H1 (cell line): ENCODE measurements around the gene ITPR1. TPM values are rescaled to one million over a fixed set of nuclear protein-coding genes. Genes with fewer than 3 reads are reported as not detected.

Source experiments
- CTCF ChIA-PET: fragments of 300-600 bp; sonication (Branson Sonifier 250); formaldehyde crosslinking; loops from one replicate; lab custom pipeline; 2021; ENCODE audit not compliant: partially characterized antibody; lab: Charles Lee
- POLR2A ChIA-PET: fragments of 300-600 bp; sonication (Branson Sonifier 250); formaldehyde crosslinking; loops from one replicate; lab custom pipeline; 2021; ENCODE audit warnings: inconsistent platforms; ENCODE audit not compliant: partially characterized antibody; lab: Charles Lee
- DNase-seq, 2 experiments: peaks; one replicate each; pipeline versions ENCODE4 v3.0.0 to v3.0.0-alpha.2; 2010 to 2022; ENCODE audit warnings: low spot score in 2 of 2, low read depth in 1 of 2, mixed read lengths in 1 of 2
- FAIRE-seq: peaks from 2 replicates; lab custom pipeline; 2011; peaks lifted over from hg19 to GRCh38; lab: Jason Lieb, UNC
- H2AFZ ChIP-seq: 2 replicates; pipeline ENCODE4 v1.8.1; 2012; ENCODE audit warnings: low read length, inconsistent platforms
- H2AK5ac ChIP-seq: 2 replicates; pipeline ENCODE4 v1.6.1; 2013; ENCODE audit warnings: low read depth, low read length
- H2BK120ac ChIP-seq: replicated peaks from 2 replicates; pipeline ENCODE3; 2013; ENCODE audit warnings: low read depth, low read length, inconsistent platforms
- H2BK12ac ChIP-seq: 2 replicates; pipeline ENCODE4 v1.6.1; 2013; ENCODE audit warnings: low read depth, low read length
- H2BK15ac ChIP-seq: 2 replicates; pipeline ENCODE4 v1.6.1; 2013; ENCODE audit warnings: low read length
- H2BK20ac ChIP-seq: 2 replicates; pipeline ENCODE4 v1.6.1; 2013; ENCODE audit warnings: low read length
- H2BK5ac ChIP-seq: 2 replicates; pipeline ENCODE4 v1.6.1; 2013; ENCODE audit warnings: low read depth, low read length
- H3K14ac ChIP-seq: 2 replicates; pipeline ENCODE4 v1.6.1; 2013; ENCODE audit warnings: inconsistent platforms; ENCODE audit not compliant: insufficient read length
- H3K18ac ChIP-seq: 2 replicates; pipeline ENCODE4 v1.6.1; 2013; ENCODE audit warnings: low read length; ENCODE audit errors: extremely low read depth
- H3K23ac ChIP-seq: 2 replicates; pipeline ENCODE4 v1.6.1; 2013; ENCODE audit warnings: inconsistent platforms; ENCODE audit not compliant: insufficient read length
- H3K23me2 ChIP-seq: 2 replicates; pipeline ENCODE4 v1.6.1; 2013; ENCODE audit warnings: low read depth, low read length
- H3K27ac ChIP-seq: 2 replicates; pipeline ENCODE4 v1.6.1; 2011; ENCODE audit warnings: low read depth, low read length, inconsistent platforms
- H3K27me3 ChIP-seq, 4 experiments: replicated peaks in 1 of 4; 1 replicate in 1 of 4; 2 replicates in 3 of 4; pipeline versions ENCODE4 v1.6.1 to v1.8.1; 2011 to 2013; ENCODE audit warnings: low read length in 3 of 4, mild to moderate bottlenecking in 3 of 4, inconsistent platforms in 2 of 4, mixed read lengths in 2 of 4, moderate library complexity in 1 of 4; ENCODE audit not compliant: control insufficient read depth in 3 of 4, insufficient read depth in 3 of 4; ENCODE audit errors: extremely low read depth in 1 of 4
- H3K36me3 ChIP-seq, 4 experiments: 2 replicates each; pipeline versions ENCODE4 v1.6.1 to v1.8.1; 2011 to 2013; ENCODE audit warnings: mild to moderate bottlenecking in 4 of 4, low read length in 3 of 4, moderate library complexity in 2 of 4, control low read depth in 1 of 4, inconsistent platforms in 1 of 4; ENCODE audit not compliant: insufficient read depth in 4 of 4, control insufficient read depth in 2 of 4
- H3K4ac ChIP-seq: replicated peaks from 2 replicates; pipeline ENCODE3; 2013; ENCODE audit warnings: low read length, low read depth, mixed read lengths, inconsistent platforms; ENCODE audit not compliant: insufficient read length
- H3K4me1 ChIP-seq, 4 experiments: replicated peaks in 1 of 4; 1 replicate in 1 of 4; 2 replicates in 3 of 4; pipeline versions ENCODE4 v1.6.1 to v1.8.1; 2011 to 2013; ENCODE audit warnings: low read length in 3 of 4, inconsistent platforms in 2 of 4, mixed read lengths in 1 of 4; ENCODE audit not compliant: insufficient read depth in 4 of 4, control insufficient read depth in 3 of 4
- H3K4me2 ChIP-seq, 2 experiments: 2 replicates each; pipeline versions ENCODE4 v1.6.1 to v1.8.1; 2011 to 2013; ENCODE audit warnings: low read depth in 2 of 2, low read length in 2 of 2, control low read depth in 1 of 2, inconsistent platforms in 1 of 2, mild to moderate bottlenecking in 1 of 2; ENCODE audit not compliant: insufficient read depth in 1 of 2
- H3K4me3 ChIP-seq, 4 experiments: fragments of 200-600, 300-600 bp in 1 of 4; sonication (generic), shearing (Covaris generic), sonication (Bioruptor Twin) in 1 of 4; 2 replicates each; pipeline versions ENCODE4 v1.5.1 to v1.8.1; 2011 to 2016; ENCODE audit warnings: low read length in 4 of 4, low read depth in 3 of 4, control low read depth in 2 of 4, inconsistent platforms in 2 of 4, mild to moderate bottlenecking in 2 of 4, mixed read lengths in 1 of 4, moderate library complexity in 1 of 4; ENCODE audit not compliant: insufficient read depth in 2 of 4; ENCODE audit errors: extremely low read depth in 1 of 4
- H3K56ac ChIP-seq: replicated peaks from 2 replicates; pipeline ENCODE3; 2013; ENCODE audit warnings: low read depth, mild to moderate bottlenecking, mixed read lengths, low read length, inconsistent platforms; ENCODE audit not compliant: insufficient read length
- H3K79me1 ChIP-seq: 2 replicates; pipeline ENCODE4 v1.6.1; 2013; ENCODE audit warnings: low read depth, low read length, control low read depth
- H3K79me2 ChIP-seq, 2 experiments: 2 replicates each; pipeline versions ENCODE4 v1.6.1 to v1.8.1; 2012 to 2013; ENCODE audit warnings: low read length in 2 of 2, mild to moderate bottlenecking in 2 of 2, inconsistent platforms in 1 of 2; ENCODE audit not compliant: insufficient read depth in 2 of 2, control insufficient read depth in 1 of 2
- H3K9ac ChIP-seq, 4 experiments: replicated peaks in 1 of 4; 1 replicate in 1 of 4; 2 replicates in 3 of 4; pipeline versions ENCODE4 v1.6.1 to v1.8.1; 2011 to 2013; ENCODE audit warnings: low read depth in 3 of 4, low read length in 3 of 4, control low read depth in 2 of 4, mild to moderate bottlenecking in 2 of 4, moderate library complexity in 2 of 4, inconsistent platforms in 1 of 4; ENCODE audit errors: extremely low read depth in 1 of 4
- H3K9me3 ChIP-seq, 2 experiments: 2 replicates each; pipeline versions ENCODE4 v1.6.1 to v1.8.1; 2012 to 2013; ENCODE audit warnings: mild to moderate bottlenecking in 2 of 2, moderate library complexity in 2 of 2, control low read depth in 1 of 2, inconsistent platforms in 1 of 2, low read depth in 1 of 2, low read length in 1 of 2, mixed read lengths in 1 of 2; ENCODE audit not compliant: insufficient read depth in 2 of 2
- H4K20me1 ChIP-seq, 2 experiments: replicated peaks in 1 of 2; 2 replicates each; pipeline versions ENCODE3 to v1.8.1; 2011 to 2013; ENCODE audit warnings: inconsistent platforms in 2 of 2, low read length in 2 of 2, mild to moderate bottlenecking in 1 of 2; ENCODE audit not compliant: insufficient read depth in 2 of 2, control insufficient read depth in 1 of 2
- H4K5ac ChIP-seq: 2 replicates; pipeline ENCODE4 v1.6.1; 2013; ENCODE audit warnings: low read length, low read depth, mixed read lengths, inconsistent platforms; ENCODE audit not compliant: insufficient read length
- H4K8ac ChIP-seq: 2 replicates; pipeline ENCODE4 v1.8.0; 2013; ENCODE audit warnings: mild to moderate bottlenecking, moderate library complexity, low read length, inconsistent platforms; ENCODE audit not compliant: insufficient read depth; ENCODE audit errors: extremely low read depth
- H4K91ac ChIP-seq: replicated peaks from 2 replicates; pipeline ENCODE3; 2013; ENCODE audit warnings: low read length, mixed read lengths, inconsistent platforms; ENCODE audit not compliant: insufficient read length
- ATF2 ChIP-seq: IDR thresholded peaks from 2 replicates; pipeline ENCODE4 v1.6.1; 2012; ENCODE audit warnings: low read length, inconsistent platforms
- BCL11A ChIP-seq, 2 experiments: IDR thresholded peaks; one replicate each; pipeline ENCODE4 v1.6.1; 2011; ENCODE audit warnings: low read depth in 2 of 2, low read length in 2 of 2, mild to moderate bottlenecking in 2 of 2
- CHD1 ChIP-seq: IDR thresholded peaks from 2 replicates; pipeline ENCODE4 v1.6.1; 2012; ENCODE audit warnings: low read depth, low read length, improper control_type of control experiment
- EGR1 ChIP-seq: IDR thresholded peaks from 2 replicates; pipeline ENCODE4 v1.6.1; 2011; ENCODE audit warnings: low read depth, low read length, borderline replicate concordance
- EP300 ChIP-seq, 2 experiments: IDR thresholded peaks; 1 replicate in 1 of 2; 2 replicates in 1 of 2; pipeline ENCODE4 v1.6.1; 2011 to 2012; ENCODE audit warnings: low read depth in 2 of 2, low read length in 2 of 2, mild to moderate bottlenecking in 2 of 2, borderline replicate concordance in 1 of 2, inconsistent platforms in 1 of 2, moderate library complexity in 1 of 2
- JUND ChIP-seq: IDR thresholded peaks from 2 replicates; pipeline ENCODE4 v1.6.1; 2011; ENCODE audit warnings: mild to moderate bottlenecking, improper control_type of control experiment, low read length
- KDM1A ChIP-seq: fragments of 200-600, 300-600 bp; sonication (generic); IDR thresholded peaks from 2 replicates; pipeline ENCODE4 v1.7.1; 2016; ENCODE audit warnings: mild to moderate bottlenecking, low read length, borderline replicate concordance
- SP1 ChIP-seq: IDR thresholded peaks from 2 replicates; pipeline ENCODE4 v1.6.1; 2011; ENCODE audit warnings: low read depth, low read length
- TBP ChIP-seq: IDR thresholded peaks from 2 replicates; pipeline ENCODE4 v1.6.1; 2011; ENCODE audit warnings: low read depth, low read length, improper control_type of control experiment
- TCF12 ChIP-seq: IDR thresholded peaks from 2 replicates; pipeline ENCODE4 v1.6.1; 2011; ENCODE audit warnings: low read depth, mild to moderate bottlenecking, low read length
- WGBS, 2 experiments: shearing (Covaris generic) in 1 of 2; methylation state at CpG; one replicate each; pipeline versions ENCODE4 v1.1.6 to v1.1.7; 2013 to 2015; ENCODE audit warnings: low lambda C conversion rate in 2 of 2, mixed read lengths in 2 of 2, inconsistent platforms in 1 of 2, low coverage in 1 of 2, missing lambda C conversion rate in 1 of 2; ENCODE audit not compliant: insufficient replicate concordance in 2 of 2, insufficient coverage in 1 of 2, insufficient read length in 1 of 2; ENCODE audit errors: extremely low coverage in 1 of 2, missing lambda C conversion rate in 1 of 2; 5-methylcytosine and 5-hydroxymethylcytosine counted together
- polyA plus RNA-seq, 7 experiments: library from polyadenylated mRNA; depleted of rRNA in 3 of 7; stranded (reverse) in 5 of 7; unstranded in 2 of 7; fragments of >200 nt in 5 of 7; fragments of 200-250 nt in 2 of 7; gene quantifications; 1 replicate in 5 of 7; 2 replicates in 1 of 7; 4 replicates in 1 of 7; pipeline versions ENCODE4 v1.2.1 to v1.2.3, GENCODE V29; 2011 to 2013; ENCODE audit warnings: missing spikeins in 2 of 7, mixed read lengths in 2 of 7
- total RNA-seq: library from RNA; stranded (reverse); fragmentation: NEBNext Ultra II Directional; extraction: Animal tissue kit (Norgen Biotek cat#: 25700); gene quantifications from 2 replicates; pipeline ENCODE4 v1.2.1, GENCODE V29; 2021

ITPR1 gene
- total and polyA plus RNA-seq, 2 of the 8 experiments (the other 6 are each of a cell fraction or from before 2014, with no cell fraction given): 2.5 to 16.3 TPM

- Histone ChIP-seq H3K79me2 (no peaks in the 10 kb centered on the region), H2BK20ac (no peak overlapping the region), H3K4me2 (no peak overlapping the region), H3K79me1 (no peaks in the 10 kb centered on the region), H3K4ac (no peak overlapping the region), H2BK15ac (no peak overlapping the region), H3K27ac (no peak overlapping the region), H4K20me1 (no peaks in the 10 kb centered on the region), H3K4me1 (no peaks in the 10 kb centered on the region), H2AK5ac (no peak overlapping the region), H2BK5ac (no peak overlapping the region), H4K5ac (no peak overlapping the region), H3K36me3 (peaks cover 0 to 14% (median 0%) of the 10 kb centered on the region in 4 experiments; a peak in 1 of 8 replicates), H3K23ac (no peak overlapping the region), H3K18ac (no peak overlapping the region), H3K9ac (no peak overlapping the region), H2BK120ac (no peak overlapping the region), H3K27me3 (no peaks in the 10 kb centered on the region), H3K14ac (no peak overlapping the region), H3K56ac (no peak overlapping the region), H3K23me2 (no peaks in the 10 kb centered on the region; the same call in 1 of the 2 replicates), H4K91ac (no peak overlapping the region), H2BK12ac (no peak overlapping the region), H2AFZ (no peak overlapping the region), H3K4me3 (no peak overlapping the region), H3K9me3 (peaks cover 20 to 23% of the 10 kb centered on the region in 2 experiments), H4K8ac (no peak overlapping the region; the same call in 1 of the 2 replicates)
- WGBS, 2 experiments: 82% methylated on average over 14 of the region's 14 CpGs; no CpG with 5 or more reads in 1 of the 2 experiments
- CTCF ChIA-PET: interaction anchor here (0.5 to 1.8 kb wide), 3 partner anchors 11 to 88 kb away, joined by 3 to 5 read pairs (median 3); no protein-coding TSS in a partner anchor
- POLR2A ChIA-PET: no interaction called here
- FAIRE-seq (no peak), DNase-seq (no peak)
- TF ChIP-seq CHD1 (no peak), SP1 (no peak), JUND (no peak), BCL11A (IDR thresholded peaks at IDR 0.05; ENCODE audit: low read depth in 2 of 2, low read length in 2 of 2) (no peak), EP300 (IDR thresholded peaks at IDR 0.05; ENCODE audit: borderline replicate concordance in 1 of 2, low read depth in 2 of 2, low read length in 2 of 2) (no peak), EGR1 (no peak), KDM1A (no peak), TCF12 (no peak), TBP (no peak), ATF2 (no peak)
Measured at GRCh38 chr3:4799266-4800256, 306.4 kb downstream of the ITPR1 start.
